T-helper 2 cell (primary cell): ENCODE results near the gene MFN2.

ENCODE experiments used
- DNase-seq, 5 experiments: peaks; one replicate each; pipeline versions ENCODE4 v3.0.0 to v3.0.0-alpha.2; 2012 to 2022

The MFN2 gene

DNA sequence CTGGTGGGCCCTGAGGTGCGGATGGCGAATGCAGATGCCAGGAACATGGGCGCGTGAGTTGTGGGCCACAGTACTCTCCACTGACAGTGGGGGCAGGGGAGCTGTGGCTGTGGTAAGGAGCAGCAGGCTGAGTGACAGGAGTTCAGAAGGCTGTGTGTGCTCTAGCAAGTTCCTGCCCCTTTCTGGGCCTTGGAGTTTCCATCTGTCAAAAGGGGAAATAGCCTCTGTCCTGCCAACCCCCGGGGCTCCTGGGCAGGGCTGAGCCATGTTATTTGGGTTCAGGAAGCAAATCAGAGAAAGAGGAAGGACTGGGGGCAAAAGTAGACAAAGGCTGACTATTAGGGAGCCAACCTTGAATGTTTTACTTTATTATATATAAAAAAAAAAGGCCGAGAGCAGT, 19.5 kb upstream of the MFN2 start:
- DNase-seq, result no peak

- no peak for DNase-seq
Measured at GRCh38 chr1:11961230-11961629, 19.0 kb upstream of the MFN2 start.

- no peak for DNase-seq
Measured at GRCh38 chr1:11963622-11964021, 16.6 kb upstream of the MFN2 start.

GRCh38 chr1:11964656-11965055, 15.6 kb upstream of the MFN2 start:
- no peak for DNase-seq

DNA sequence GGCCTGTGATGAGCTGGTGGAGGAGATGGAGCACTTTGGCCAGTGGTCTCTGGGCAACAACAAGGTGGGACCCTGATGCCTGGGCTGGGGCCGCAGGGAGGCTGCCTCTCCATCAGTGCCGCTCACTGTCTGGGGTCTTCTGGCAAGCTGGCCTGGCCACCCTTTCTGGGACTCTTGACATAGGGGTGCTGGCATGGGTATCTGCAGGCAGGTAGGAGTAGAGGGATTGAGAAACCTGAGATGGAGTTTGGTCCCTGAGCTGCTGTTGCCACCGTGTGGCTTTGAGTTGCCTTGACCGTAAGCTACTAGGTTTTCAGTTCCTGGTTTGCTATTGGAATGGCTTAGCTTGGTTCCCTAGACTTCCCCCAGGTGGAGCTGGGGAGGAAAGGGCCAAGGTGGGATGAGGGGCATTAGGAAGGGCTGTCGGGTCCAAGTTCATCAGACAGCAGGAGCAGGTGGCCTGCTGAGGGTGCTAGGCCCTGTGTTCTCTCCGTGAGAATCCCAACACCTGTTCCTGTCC, 13.2 kb upstream of the MFN2 start:
- peak in 1 of 5 experiments; percentile 34 for DNase-seq

GRCh38 chr1:11970441-11971185, 9.6 kb upstream of the MFN2 start:
- no peak for DNase-seq

GRCh38 chr1:11977625-11978024, 2.6 kb upstream of the MFN2 start:
- DNase-seq, result no peak

DNA sequence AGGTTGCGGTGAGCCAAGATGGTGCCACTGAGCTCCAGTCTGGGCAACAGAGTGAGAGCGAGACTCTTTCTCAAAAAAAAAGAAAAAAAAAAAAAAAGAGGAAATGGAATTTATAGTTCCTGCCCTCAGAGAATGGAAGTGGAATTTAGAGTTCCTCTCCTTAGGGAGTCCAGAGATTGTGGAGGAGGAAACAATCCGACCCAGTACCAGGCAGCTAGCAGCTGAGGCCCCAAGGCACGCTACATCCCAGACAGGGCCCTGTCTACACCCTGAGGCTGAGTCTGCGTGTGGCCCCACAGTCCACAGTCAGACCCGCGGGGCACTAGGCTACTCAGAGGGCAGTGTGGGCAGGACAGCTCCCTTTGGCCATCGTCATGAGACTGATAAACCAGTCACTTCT, 1.9 kb upstream of the MFN2 start:
- no peak for DNase-seq

DNA sequence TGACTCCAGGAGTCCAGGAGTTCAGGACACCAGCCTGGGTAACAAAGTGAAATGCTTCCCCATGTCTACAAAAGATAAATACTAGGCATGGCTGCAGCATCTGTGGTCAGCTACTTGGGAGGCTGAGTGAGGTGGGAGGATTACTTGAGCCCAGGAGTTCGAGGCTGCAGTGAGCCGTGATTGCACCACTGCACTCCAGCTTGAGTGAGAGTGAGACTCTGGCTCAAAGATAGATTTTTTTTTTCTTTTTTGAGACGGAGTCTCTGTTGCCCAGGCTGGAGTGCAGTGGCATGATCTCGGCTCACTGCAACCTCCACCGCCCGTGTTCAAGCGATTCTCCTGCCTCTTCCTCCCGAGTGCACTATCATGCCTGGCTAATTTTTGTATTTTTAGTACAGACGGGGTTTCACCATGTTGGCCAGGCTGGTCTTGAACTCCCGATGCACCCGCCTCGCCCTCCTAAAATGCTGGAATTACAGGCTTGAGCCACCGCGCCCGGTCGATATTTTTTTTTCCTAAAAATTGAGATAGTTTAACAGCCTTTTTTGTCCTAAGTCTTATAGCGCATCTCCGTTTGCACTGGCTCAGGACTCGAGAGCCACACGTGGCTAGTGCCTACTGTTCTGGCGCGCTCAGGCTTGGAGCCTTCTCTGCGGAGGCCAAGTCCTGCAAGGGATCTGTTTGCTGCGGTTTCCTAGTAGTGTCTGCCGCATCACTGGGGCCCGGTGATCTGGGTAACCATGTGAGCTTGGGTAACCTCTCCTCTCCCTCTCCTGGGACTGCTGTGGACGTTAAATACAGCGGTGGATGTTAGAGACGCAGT, 1.0 kb upstream of the MFN2 start:
- no peak for DNase-seq

GRCh38 chr1:11980676-11980972, 380 bp downstream of the MFN2 start:
- peak in 1 of 5 experiments; percentile 3 for DNase-seq

- DNase-seq, result no peak
Measured at GRCh38 chr1:11981378-11982009, 1.2 kb downstream of the MFN2 start.

DNA sequence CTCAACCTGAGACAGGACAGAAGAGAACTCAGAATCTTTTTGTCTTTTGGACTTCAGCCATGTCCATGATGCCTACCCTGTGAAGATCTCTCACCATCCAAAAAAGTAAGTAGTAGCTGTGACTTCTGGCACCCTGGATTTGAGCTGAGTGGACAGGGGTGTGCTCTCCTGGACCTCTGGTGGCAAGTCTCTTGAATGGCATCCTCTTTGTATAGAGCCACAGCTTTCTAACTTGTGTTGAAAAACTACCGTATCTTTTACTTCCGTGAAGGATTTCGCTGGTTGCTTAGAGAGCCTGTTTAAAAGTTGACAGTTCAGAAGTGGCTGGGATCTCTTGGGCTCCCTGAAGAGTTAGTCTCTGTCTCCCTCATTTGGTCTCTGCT, 1.8 kb downstream of the MFN2 start:
- peak in 1 of 5 experiments; percentile 39 for DNase-seq

DNA sequence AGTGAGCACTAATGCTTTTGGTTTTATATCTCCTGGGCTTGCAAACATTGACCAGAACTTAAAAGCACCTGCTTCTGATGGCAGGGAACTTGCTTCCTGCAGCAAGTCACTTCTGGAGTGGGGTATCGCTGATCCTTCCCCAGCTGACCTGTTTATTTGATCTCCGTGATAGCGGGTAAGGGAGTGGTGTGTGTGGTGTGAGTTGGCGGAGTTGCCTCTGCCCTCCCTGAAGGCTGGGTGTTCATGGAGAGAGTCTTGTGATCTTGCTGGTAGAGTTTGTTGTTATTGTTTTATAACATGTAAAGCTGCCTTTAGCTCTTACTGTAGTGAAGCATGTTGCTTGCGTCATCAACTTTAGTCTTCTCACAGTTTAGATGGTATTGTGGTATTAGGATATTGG, 3.9 kb downstream of the MFN2 start:
- peak in 1 of 5 experiments; percentile 38 for DNase-seq

GRCh38 chr1:11984576-11984975, 4.3 kb downstream of the MFN2 start:
- no peak for DNase-seq

DNA sequence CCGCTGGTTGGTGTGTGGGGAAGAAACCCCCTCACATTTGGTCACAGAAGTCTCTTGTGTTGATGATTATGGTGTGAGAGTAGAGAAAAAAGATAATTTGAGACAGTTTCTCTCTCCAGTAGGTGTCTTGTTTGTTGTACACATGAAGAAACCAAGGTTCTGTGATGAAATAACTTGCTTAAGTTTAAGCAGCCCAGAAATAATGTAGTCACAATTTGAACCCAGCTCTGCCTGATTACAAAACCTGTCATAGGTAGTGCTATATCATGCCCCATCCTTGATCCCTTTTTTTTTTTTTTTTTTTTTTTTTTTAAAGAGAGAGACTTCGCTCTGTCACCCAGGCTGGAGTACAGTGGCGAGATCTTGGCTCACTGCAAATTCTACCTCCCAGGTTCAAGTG, 4.9 kb downstream of the MFN2 start:
- DNase-seq, result no peak

- no peak for DNase-seq
Measured at GRCh38 chr1:11985851-11986250, 5.6 kb downstream of the MFN2 start.

DNA sequence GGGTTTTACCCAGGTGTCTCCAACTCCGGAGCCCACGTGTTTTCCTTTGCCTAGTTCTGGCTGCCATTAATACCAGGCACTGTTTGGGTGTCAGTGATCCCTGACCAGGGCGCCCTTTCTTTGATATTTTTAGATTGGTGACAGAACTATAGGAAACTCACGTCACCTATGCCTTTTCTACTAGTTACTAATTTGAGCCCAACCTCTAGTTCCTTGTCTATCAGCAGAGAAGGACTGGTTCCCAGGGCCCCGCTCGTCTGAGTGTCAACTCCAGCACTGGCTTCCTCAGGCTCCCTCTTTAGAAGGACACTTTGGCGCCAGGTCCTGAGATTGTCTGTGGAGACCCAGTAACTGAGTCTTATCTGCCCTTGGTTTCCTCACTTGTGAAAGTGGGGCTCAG, 9.4 kb downstream of the MFN2 start:
- DNase-seq, result no peak

DNA sequence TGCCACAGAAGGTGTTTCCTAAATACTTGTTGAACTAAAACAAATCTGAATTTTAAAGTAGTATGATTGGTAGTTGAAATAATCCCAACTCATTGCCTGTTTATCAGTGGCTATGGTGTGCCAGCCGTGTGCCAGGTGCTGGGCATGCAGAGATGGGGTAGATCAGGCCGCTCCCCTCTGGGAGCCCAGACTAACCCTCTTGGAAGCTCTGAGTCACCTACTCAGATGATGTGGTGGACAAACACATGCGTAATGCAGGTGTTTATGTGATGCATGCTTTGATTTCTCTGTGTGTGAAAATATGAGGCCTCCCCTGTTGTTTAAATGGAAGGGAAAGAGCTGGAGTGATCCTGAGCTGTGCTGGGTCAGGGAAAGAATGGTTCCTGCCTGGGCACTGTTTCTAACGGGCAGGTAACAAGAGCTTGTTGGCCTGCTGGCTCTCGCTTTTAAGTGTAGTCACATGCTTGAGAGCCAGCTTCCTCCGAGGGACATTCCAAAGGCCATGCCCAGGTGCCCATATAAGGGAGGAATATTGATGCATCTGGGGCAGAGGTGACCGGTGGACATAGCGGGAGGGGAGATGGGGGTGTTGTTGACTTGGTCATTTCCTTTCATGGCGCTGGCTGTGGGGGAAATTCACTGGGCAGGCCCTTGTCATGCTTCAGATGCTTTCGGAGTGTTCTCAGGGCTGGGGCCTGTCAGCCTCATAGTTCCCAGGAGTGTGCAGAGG, 10.2 kb downstream of the MFN2 start:
- no peak for DNase-seq

DNA sequence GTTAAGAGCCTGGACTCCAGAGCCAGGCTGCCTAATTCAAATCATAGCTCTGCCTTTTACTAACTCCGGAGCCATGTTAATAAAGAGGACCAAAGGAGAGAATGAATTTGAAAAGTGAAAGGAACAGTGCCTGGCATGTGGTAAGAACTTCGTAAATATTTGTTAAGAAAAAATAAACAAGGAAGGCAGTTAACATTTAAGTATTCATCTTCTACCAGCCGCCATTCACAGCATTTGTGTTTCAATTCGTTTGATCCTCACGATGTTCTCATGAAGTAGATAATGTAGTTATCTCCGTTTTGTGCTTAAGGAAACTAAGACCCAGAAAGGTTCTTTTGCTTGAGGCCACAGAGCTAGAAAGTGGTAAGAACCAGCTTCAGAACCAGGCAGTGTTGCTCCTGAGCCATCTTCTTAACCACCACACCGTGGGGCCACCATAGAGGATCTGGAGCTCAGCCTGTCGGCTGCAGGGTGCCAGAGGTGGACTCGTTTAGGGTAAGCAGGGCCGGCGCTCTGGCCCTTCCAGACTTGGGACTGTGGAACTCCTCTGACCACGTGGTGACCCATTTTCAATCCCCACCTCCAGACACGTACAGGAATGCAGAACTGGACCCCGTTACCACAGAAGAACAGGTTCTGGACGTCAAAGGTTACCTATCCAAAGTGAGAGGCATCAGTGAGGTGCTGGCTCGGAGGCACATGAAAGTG, 11.9 kb downstream of the MFN2 start:
- no peak for DNase-seq

GRCh38 chr1:11997081-11997850, 17.0 kb downstream of the MFN2 start:
- DNase-seq, result no peak

GRCh38 chr1:11998636-11999035, 18.4 kb downstream of the MFN2 start:
- no peak for DNase-seq

DNA sequence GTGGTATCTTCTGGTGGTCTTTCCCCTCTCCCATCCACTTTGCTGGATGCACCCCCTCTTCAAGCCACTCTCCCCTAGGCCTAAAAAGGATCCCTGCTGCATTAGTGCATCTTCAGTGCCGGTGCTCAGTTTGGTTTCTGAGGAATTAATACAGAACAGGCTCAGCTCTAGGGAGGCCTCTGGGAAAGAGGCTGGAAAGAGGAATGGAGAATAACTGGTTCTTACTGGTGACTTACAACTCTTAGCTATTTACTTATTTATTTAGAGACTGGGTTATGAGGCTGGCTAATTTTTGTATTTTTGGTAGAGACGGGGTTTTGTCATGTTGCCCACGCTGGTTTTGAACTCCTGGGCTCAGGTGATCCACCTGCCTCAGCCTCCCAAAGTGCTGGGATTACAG, 19.0 kb downstream of the MFN2 start:
- no peak for DNase-seq
